H1 (cell line): ENCODE measurements around the gene HPS5. TPM values are rescaled to one million over a fixed set of nuclear protein-coding genes. Genes with fewer than 3 reads are reported as not detected.

Experiments used
- ASH2L ChIP-seq: fragments of 200-600, 300-600 bp; sonication (generic); IDR thresholded peaks from one replicate; pipeline ENCODE4 v1.7.1; 2017; ENCODE audit warnings: low read length
- CHD7 ChIP-seq: fragments of 300-600 bp; sonication (generic); IDR thresholded peaks from 2 replicates; pipeline ENCODE4 v1.7.1; 2012; ENCODE audit warnings: low read length, moderate library complexity, mild to moderate bottlenecking, inconsistent platforms; ENCODE audit not compliant: insufficient replicate concordance
- EZH2 ChIP-seq: fragments of 200-600 bp; sonication (generic); IDR thresholded peaks from 2 replicates; pipeline ENCODE4 v1.7.1; 2012; ENCODE audit warnings: low read depth, mild to moderate bottlenecking, moderate library complexity, low read length, inconsistent platforms; ENCODE audit not compliant: severe bottlenecking
- NANOG ChIP-seq: IDR thresholded peaks from 2 replicates; pipeline ENCODE4 v1.6.1; 2011; ENCODE audit warnings: low read length, low read depth, mild to moderate bottlenecking, inconsistent platforms; ENCODE audit not compliant: insufficient read depth, poor library complexity, severe bottlenecking
- POU5F1 ChIP-seq: IDR thresholded peaks from 2 replicates; pipeline ENCODE4 v1.6.1; 2011; ENCODE audit warnings: low read depth, mild to moderate bottlenecking, low read length, moderate library complexity
- polyA plus RNA-seq, 7 experiments: library from polyadenylated mRNA; depleted of rRNA in 3 of 7; stranded (reverse) in 5 of 7; unstranded in 2 of 7; fragments of >200 nt in 5 of 7; fragments of 200-250 nt in 2 of 7; gene quantifications; 1 replicate in 5 of 7; 2 replicates in 1 of 7; 4 replicates in 1 of 7; pipeline versions ENCODE4 v1.2.1 to v1.2.3, GENCODE V29; 2011 to 2013; ENCODE audit warnings: missing spikeins in 2 of 7, mixed read lengths in 2 of 7
- total RNA-seq: library from RNA; stranded (reverse); fragmentation: NEBNext Ultra II Directional; extraction: Animal tissue kit (Norgen Biotek cat#: 25700); gene quantifications from 2 replicates; pipeline ENCODE4 v1.2.1, GENCODE V29; 2021

The HPS5 gene
- total and polyA plus RNA-seq, 2 of the 8 experiments (the other 6 are each of a cell fraction or from before 2014, with no cell fraction given) = 5.0 to 18.5 TPM

- TF ChIP-seq NANOG (no peak), POU5F1 (no peak), EZH2 (no peak), CHD7 (no peak), ASH2L (no peak)
Observed at GRCh38 chr11:18280438-18281045, 41.4 kb downstream of the HPS5 start (continued).
